GM19099 (cell line): ENCODE measurements around the gene SLC19A3.

Experiments used
- POLR2A ChIP-seq: IDR thresholded peaks from 3 replicates; pipeline ENCODE4 v1.6.1; 2011; ENCODE audit warnings: low read depth; ENCODE audit not compliant: insufficient read length; ENCODE audit errors: extremely low read depth

The SLC19A3 gene

GRCh38 chr2:227717687-227718567, at the start of gene SLC19A3:
Gene SLC19A3, minus strand, starts transcription at chr2:227718028. Its CDS starts 15,710 bp downstream, at chr2:227702318.
- TF ChIP-seq POLR2A: no peak

GRCh38 chr2:227766373-227766883, 48.6 kb upstream of the SLC19A3 start:
- TF ChIP-seq POLR2A: no peak

- TF ChIP-seq POLR2A: no peak
Measured at GRCh38 chr2:227765788-227766372, 48.1 kb upstream of the SLC19A3 start.

GRCh38 chr2:227761740-227762476, 44.1 kb upstream of the SLC19A3 start:
- TF ChIP-seq POLR2A: no peak

- no peak for TF ChIP-seq POLR2A
Measured at GRCh38 chr2:227759411-227760118, 41.7 kb upstream of the SLC19A3 start.

GRCh38 chr2:227748079-227748478, 30.3 kb upstream of the SLC19A3 start:
- no peak for TF ChIP-seq POLR2A

- TF ChIP-seq POLR2A: no peak
Measured at GRCh38 chr2:227745594-227745993, 27.8 kb upstream of the SLC19A3 start, which contains the start of gene SCYGR8. Gene SCYGR8, plus strand, starts transcription at chr2:227745894. Its CDS starts 0 bp downstream, at chr2:227745894.

GRCh38 chr2:227739351-227739750, 21.5 kb upstream of the SLC19A3 start:
- TF ChIP-seq POLR2A: no peak

GRCh38 chr2:227728035-227728434, 10.2 kb upstream of the SLC19A3 start, which contains the start of gene SCYGR7:
Gene SCYGR7, plus strand, starts transcription at chr2:227728335. Its CDS starts 0 bp downstream, at chr2:227728335.
- TF ChIP-seq POLR2A: no peak

GRCh38 chr2:227724394-227725039, 6.7 kb upstream of the SLC19A3 start, which contains the start of gene SCYGR6:
Gene SCYGR6, minus strand, starts transcription at chr2:227724757. Its CDS starts 0 bp downstream, at chr2:227724757.
- TF ChIP-seq POLR2A: no peak

- TF ChIP-seq POLR2A: no peak
Measured at GRCh38 chr2:227720680-227721079, 2.9 kb upstream of the SLC19A3 start.

- no peak for TF ChIP-seq POLR2A
Measured at GRCh38 chr2:227719641-227720040, 1.8 kb upstream of the SLC19A3 start.

GRCh38 chr2:227716501-227716900, 1.3 kb downstream of the SLC19A3 start:
- TF ChIP-seq POLR2A: no peak

GRCh38 chr2:227713291-227713690, 4.5 kb downstream of the SLC19A3 start:
- TF ChIP-seq POLR2A: no peak
